Measurements from ENCODE around the gene VAV2.

Gene VAV2

DNA sequence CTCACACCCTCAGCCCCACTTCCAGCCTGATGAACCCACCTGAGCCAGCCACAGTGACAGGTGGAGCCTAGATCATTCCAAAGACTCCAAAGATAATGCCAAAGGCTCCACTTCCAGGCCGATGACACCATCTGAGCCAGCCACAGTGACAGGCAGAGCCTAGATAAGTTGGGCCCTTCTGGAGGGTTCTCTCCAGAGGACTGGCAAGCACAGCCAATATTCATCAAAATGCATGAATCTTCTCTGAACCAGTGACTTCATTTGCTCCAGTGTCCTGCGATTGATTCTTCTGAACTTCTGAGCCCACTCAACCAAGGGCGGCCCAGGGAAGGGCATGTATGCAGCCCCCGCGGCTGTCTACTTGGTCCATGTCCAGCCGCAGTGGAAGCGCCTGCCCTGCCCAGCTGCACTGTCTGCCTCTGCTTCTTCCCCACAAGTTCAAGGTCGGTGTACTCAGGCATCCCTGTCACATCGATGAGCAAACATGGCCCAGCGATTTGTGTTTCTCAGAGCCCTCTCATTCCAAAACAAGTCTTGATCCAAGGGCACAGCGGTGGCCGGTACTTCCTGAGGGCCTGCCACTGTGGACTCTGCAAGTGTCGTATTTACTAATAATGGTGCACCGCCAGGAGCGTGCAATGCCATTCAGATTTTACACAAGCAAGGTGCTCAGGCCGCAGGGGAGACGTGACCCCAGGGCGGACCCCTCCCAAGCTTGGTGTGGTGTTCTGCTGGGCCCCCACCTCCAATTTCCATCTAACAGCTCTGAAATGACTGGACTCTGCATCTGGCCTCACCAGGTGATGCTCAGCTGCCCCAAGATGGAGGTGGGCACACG lies 107.0 kb downstream of the VAV2 start:
- in situ Hi-C loops (cut with MboI; ENCODE audit: low pct_unique_long_range_greater_than_20kb, low sequenced_read_pairs, unreplicated experiment) = no loop called here
- TF ChIP-seq, protein P1, sequence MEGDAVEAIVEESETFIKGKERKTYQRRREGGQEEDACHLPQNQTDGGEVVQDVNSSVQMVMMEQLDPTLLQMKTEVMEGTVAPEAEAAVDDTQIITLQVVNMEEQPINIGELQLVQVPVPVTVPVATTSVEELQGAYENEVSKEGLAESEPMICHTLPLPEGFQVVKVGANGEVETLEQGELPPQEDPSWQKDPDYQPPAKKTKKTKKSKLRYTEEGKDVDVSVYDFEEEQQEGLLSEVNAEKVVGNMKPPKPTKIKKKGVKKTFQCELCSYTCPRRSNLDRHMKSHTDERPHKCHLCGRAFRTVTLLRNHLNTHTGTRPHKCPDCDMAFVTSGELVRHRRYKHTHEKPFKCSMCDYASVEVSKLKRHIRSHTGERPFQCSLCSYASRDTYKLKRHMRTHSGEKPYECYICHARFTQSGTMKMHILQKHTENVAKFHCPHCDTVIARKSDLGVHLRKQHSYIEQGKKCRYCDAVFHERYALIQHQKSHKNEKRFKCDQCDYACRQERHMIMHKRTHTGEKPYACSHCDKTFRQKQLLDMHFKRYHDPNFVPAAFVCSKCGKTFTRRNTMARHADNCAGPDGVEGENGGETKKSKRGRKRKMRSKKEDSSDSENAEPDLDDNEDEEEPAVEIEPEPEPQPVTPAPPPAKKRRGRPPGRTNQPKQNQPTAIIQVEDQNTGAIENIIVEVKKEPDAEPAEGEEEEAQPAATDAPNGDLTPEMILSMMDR (IDR thresholded peaks at IDR 0.05; ENCODE audit: extremely low read depth, insufficient read depth, missing control alignments) = no peak
- DNase-seq (ENCODE audit: low spot score) = no peak

DNA sequence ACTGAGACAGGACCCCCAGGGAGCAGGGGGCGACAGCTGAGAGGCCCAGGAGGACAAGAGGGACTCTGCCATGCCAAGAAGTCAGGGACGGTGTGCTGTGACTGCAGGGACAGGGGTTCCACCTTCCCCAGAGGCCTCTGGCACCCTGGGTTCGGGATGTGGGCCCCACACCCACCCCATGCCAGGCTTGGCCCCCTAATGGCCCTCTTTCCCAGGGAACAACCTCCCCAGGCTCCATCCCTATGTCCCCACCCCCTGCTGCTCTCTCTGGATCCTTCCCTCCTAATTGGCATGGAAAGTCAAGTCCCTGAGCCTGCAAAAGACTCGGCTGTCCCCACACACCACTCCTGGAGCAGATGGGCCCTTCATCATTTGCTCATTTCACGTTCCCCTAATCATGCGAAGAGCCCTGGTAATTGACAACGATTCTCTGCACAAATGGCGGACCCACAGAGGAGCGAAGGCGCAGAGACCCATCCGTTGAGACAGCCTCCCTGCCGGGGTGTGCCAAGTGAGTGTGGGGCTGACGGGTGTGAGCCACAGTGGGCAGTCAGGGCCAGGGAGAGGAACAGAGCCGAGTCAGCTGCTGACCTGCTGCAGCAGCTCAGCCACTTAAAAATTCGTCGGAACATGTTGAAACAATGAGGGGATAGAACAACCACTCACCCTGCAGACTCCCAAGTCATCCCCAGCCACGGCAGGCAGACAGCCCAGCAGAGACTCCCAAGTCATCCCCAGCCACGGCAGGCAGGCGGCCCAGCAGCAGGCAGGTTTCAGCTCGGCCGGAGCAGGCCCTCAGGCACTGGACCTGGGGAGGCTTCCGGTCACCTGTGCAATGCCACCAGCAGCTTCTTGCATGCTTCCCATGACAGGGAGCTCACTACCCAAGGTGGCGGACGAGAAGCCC lies 109.0 kb downstream of the VAV2 start:
- in situ Hi-C loops (cut with MboI; ENCODE audit: low pct_unique_long_range_greater_than_20kb, low sequenced_read_pairs, unreplicated experiment) = no loop called here
- DNase-seq (ENCODE audit: low spot score) = no peak
- TF ChIP-seq, protein P1 (IDR thresholded peaks at IDR 0.05; ENCODE audit: extremely low read depth, insufficient read depth, missing control alignments) = no peak

DNA sequence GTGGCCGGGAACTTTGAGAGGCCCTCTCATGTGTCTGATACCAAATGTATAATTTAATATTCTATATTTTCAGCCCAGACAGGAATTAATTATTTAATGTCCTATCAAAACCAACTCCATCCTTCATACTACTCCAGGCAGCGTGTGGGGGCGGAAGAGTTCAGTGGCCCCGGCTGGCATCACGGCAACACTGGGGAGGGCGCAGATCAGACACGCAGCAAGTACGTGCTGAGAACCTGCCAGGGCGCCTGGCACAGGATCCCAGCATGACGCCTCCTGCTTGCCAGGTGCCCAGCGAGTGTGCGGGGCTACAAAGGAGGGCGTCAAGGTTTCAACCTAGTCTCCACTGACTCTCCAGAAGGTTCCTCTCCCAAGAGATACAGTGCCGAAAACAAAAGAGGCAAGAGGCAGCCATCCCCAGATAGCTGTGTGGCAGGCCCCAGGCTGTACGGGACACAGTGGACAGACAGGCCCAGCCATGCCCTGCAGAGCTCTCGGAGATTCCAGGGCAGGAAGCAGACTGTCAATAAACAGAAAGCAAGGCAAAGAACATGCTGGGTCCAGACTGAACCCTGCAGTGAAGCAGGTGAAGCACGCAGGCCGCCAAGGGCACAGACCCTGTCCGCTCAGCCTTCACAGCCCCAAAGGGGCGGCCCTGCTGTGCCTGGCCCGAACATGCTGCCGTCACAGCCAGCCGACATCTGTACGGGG lies 110.3 kb downstream of the VAV2 start:
- in situ Hi-C loops (cut with MboI; ENCODE audit: low pct_unique_long_range_greater_than_20kb, low sequenced_read_pairs, unreplicated experiment) = no loop called here
- TF ChIP-seq, protein P1 (IDR thresholded peaks at IDR 0.05; ENCODE audit: extremely low read depth, insufficient read depth, missing control alignments) = no peak
- DNase-seq (ENCODE audit: low spot score) = no peak

DNA sequence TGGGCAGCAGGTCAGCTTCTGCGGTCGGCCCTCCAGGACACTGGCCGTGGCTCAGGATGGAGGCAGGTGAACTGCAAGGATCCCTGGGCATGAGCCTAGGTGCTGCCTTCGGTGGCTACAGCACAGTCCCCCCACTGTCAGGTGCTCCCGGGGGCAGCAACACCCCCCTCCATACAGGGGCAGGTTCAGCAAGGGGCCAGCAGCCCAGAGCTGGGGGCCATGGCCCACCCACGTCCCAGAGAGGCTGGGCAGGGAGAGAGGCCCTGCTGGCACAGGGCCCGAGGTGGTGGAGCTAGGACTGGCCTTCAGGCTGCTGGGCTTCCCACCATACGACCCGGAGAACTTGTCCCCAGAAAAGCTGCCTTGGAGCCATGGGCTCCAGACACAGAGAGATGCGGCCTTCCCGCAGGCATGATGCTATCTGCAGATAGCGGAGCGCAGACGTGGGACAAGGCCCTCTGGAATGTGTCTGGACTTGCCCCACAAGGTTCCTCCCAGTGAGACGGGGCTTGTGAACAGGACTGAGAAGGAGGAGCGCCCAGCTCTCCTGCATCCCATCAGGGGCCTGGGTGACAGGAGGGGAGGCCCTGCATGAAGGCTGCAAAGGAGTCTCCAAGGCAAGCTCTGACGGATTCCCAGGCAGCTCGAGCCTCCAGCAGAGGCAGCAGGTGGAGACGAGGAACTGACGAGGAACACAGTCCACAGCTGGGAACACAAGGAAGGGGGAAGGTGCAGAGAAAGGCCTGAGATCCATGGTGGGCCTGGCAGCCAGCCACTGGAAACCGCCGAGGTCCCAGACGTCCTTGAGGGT lies 111.1 kb downstream of the VAV2 start:
- in situ Hi-C loops (cut with MboI; ENCODE audit: low pct_unique_long_range_greater_than_20kb, low sequenced_read_pairs, unreplicated experiment) = no loop called here
- DNase-seq (ENCODE audit: low spot score) = no peak
- TF ChIP-seq, protein P1 (IDR thresholded peaks at IDR 0.05; ENCODE audit: extremely low read depth, insufficient read depth, missing control alignments) = no peak

DNA sequence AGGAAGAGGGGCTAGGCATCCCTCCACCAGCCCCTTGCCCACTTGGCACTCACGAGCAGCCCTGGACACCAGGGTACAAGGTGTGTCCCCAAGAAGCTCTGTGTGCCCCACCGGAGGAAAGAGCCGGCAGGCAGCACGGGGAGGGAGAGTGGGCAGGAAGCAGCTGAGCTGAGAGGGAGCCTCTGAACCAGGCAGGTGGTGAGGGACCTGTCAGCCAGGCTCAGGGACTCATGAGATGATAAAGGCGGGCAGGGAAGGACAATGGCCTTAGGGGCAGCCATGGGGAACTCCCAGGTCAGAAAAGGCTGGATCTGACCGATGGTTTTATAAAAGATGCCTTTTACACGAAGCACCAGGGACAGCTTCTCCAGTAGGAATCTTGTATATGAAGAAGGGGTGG lies 112.0 kb downstream of the VAV2 start:
- TF ChIP-seq, protein P1 (IDR thresholded peaks at IDR 0.05; ENCODE audit: extremely low read depth, insufficient read depth, missing control alignments) = no peak
- in situ Hi-C loops (cut with MboI; ENCODE audit: low pct_unique_long_range_greater_than_20kb, low sequenced_read_pairs, unreplicated experiment) = no loop called here
- DNase-seq (ENCODE audit: low spot score) = no peak

Data from GM13977 (cell line).